NCI-H1048 (cell line): ENCODE results near the gene P2RX5.
A peak's percentile ranks its signal among the peaks of the same experiment; 100 is the strongest.

Experiments
- DNase-seq: peaks from one replicate; lab custom pipeline; 2025; lab: John Stamatoyannopoulos, UW

Gene P2RX5

DNA sequence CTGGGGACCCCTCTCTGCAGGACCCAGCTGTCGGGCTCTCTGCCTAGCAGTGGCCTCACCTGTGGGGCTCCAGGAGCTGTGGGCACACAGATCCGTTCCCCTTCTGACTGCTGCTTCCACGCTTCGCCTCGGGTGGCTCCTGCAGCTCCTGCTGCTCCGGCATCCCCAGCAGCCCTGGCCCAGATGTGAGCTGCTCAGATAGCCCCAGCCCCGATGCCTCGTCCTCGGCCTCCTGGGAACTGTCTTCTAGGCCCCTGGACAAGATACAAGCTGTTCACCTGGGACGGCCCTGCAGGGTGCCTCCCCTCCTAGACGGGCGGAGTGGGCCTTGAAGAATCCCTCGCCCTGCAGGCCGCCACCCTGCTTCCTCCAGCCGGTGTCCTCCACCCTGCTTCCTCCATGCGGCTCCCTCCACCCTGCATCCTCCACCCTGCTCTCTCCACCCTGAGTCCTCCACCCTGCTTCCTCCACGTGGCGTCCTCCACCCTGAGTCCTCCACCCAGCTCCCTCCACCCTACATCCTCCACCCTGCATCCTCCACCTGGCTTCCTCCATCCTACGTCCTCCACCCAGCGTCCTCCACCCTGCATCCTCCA lies 16.3 kb downstream of the P2RX5 start:
- DNase-seq: no peak

DNA sequence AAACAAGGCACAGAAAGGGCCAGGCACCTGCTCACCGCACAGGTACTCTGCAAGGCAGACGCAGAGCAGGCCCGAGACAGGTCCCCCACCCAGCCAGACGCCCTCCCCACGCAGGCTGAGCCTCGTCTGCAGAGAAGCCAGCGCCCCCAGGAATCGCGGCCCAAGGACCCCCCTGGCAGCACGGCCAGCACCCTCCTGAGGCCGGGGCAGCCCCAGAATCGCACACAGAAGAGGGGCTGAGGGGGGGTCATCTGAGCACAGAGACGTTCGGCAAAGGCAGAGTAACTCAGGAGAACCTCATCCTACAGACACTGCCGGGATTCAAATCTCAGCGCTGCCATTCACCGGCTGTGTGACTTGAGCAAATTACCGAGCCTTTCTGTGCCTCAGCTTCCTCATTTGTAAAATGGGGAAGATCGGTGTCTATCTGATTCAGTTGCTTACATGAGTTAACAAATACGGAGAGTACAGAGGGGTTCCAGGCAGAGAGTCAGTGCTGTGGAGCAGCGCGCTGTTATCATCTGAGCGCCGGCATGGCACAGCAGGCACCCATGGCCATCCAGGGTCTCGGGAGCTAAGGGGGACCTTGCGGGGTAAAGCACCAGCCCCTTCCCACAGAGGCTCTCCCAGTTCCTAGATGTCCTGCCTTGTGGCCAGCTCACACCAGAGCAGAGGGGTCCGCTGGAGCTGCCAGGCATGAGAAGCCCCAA lies 17.0 kb downstream of the P2RX5 start:
- no peak for DNase-seq

DNA sequence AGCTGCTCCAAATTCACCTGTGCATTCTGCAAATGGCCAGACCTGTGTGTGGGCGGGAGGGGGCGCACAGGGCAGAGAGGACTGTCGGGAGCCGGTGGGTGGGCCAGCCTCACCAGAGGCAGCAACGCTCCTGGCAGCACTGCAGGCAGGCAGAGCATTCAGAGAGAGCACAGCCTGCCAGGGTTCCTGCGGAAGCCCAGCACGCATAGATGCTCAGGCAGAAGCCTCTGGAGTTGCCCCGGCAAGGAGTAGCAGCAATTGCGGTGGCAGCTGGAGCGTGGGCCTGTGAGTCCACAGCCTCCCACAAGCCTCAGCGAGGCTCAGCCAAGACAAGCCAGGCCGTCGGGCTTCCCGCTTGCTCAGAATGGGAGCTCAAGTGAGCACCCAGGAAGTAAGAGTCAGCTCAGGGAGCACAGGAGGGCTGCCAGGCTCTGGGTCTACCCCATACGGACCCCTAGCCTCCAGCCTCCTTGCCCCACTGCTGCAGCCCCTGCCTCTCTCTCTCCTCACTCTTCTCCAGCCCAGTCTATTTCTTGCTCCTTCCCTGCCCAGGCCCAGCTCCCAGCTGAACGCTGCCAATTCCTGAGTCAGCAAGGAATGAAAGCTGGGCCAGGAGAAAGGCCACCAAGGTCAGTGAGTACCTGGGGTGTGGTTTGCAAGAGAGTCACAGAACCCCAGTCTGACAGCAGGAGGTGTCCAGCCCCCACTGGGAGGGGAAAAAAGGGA lies 17.7 kb downstream of the P2RX5 start:
- DNase-seq: no peak

DNA sequence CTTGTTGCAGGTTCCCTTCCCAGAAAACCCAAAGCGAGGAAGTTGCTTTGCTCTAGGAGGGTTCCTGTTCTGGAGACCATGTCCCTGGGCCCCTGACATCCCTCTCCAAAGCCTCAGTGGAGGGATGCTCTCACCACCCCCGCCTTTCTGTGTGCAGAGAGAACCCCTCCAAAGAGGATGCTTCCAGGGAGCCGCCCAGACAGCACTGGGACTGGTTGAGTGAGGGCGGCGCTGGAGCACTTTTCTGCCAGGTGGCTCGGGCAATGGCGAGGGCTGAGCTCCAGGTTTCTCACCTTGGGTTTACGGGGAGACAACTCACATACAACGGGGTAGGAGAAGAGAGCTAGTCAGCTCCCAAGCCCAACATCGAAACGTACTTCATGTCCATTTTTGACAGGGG lies 20.1 kb downstream of the P2RX5 start:
- no peak for DNase-seq

DNA sequence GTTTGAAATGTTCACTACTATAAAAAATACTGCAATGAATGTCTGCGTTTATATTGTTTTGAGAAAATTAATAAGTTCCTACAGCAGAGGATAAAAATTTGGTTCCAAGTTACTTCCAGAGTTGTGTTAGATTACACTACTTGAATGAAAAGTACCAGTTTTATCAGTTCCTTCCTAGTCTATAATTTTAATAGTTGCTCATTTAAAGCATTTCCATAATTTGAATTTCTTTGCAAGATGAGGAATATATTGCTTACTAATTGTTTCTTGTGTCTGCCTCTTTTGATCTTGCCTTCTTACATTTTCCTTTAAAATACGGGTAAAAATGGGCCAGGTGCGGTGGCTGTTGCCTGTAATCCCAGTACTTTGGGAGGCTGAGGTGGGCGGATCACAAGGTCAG lies 23.4 kb downstream of the P2RX5 start:
- DNase-seq: no peak

DNA sequence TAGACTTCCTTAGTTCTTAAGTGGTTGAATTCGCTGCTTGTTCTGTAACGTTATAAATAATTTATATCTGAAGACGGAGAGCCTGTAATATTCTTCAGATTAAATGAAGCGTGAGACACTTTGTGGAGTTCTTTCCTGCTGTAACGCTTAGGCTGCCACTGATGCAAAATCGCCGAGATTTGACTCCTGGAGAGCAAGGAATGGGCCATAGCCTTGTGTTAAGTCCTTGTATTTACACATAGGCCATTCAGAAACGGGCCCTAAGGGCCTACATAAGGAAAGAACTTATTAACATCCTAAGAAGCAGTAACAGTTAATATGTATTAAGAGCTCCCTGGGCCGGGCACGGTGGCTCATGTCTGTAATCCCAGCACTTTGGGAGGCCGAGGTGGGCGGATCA lies 26.4 kb downstream of the P2RX5 start:
- DNase-seq: no peak

DNA sequence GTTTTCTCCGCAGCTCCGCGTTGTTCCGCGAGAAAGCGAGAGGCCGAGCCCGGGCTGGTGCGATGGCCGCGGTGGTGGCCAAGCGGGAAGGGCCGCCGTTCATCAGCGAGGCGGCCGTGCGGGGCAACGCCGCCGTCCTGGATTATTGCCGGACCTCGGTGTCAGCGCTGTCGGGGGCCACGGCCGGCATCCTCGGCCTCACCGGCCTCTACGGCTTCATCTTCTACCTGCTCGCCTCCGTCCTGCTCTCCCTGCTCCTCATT lies 26.9 kb downstream of the P2RX5 start:
- DNase-seq: no peak

DNA sequence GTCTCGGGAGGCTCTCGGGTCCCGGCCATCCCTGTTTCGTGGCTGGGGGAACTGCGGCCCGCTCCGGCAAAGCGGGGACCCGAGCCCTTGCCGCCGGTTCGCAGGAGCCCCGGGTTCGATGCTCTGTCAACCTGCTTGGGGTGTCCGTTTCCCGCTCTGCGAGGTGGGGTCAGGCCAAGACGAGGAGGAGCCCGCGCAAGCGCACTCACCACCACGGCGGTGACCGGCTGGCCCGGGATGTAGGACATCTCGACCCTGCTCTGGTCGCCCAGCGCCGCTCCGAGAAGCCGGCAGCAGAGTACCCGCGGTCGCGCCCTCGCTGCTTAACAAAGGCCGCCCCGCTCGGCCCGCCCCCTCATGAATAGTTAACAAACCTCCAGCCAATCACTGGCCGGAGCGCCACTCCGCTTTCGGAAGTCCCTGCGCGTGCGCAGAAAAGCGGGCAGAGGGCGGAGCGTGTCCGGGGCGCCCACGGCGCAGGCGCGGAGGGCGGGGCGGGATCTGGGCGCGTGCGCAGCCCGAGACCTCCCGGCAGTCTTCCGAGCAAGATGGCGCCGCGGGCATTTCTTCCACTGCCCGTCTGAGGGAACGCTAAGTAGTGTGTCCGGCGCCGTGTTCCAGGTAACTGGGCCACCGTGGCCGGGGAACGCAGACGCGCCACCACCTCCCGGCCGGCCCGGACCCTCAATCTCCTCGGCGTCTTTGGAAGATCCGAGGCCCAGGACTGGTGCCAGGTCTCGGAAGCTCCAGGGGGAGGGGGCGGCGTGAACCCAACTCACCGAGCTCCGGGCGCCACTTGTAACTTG lies 27.5 kb downstream of the P2RX5 start, which contains the start of the genes EMC6 and TAX1BP3:
Gene EMC6 (plus strand): TSS at position 534 of the 806 bp plus-strand sequence. CDS start 335 bp downstream, outside the sequence.
Gene TAX1BP3 (minus strand): TSS at position 300 of the 806 bp plus-strand sequence. CDS start 52 bp downstream, at position 248.
- peak; percentile 94 for DNase-seq

DNA sequence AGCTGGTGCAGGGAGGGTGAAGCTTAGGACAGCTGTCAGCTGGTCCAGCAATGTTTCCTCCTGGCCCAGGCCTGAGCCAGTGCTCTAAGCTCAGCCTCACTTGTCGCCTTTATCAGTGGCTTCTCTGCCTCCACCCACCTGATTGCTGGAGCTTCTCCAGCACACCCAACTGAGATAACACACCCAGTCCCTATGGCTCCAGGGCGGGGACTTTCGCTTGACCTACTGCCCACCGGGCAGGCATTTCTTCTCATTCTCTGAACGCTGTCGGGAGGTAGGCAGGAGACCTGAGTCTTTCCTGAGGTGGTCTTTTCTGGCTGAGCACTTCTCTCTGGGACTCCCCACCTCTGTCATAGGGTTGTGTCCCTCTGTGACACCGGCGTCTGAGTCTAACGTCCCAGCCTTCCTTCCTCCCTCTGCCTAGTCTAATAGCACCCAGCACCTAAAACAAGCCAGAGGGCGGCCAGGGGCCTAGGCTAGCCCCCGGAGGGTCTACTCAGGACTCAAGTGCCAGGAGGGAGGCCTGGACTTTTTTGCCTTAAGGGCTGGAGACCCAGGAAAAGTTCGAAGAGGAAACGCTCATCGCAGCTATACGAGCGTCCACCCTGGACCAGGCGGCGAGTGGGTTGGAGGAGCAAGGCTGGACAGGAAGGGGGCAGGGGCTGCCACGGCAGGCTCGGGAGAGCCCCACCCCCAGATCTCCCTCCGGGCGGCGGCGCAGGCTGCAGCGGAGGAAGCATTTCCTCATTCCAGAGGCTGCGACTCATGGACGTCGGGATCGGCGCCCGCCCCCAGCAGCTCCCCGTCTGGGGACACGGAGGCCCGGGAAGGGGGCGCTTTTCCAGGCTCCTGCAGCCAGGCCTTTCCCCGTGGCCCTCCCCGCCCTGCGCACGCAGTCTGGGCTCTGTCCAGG lies 28.3 kb downstream of the P2RX5 start:
- DNase-seq: peak; percentile 46

DNA sequence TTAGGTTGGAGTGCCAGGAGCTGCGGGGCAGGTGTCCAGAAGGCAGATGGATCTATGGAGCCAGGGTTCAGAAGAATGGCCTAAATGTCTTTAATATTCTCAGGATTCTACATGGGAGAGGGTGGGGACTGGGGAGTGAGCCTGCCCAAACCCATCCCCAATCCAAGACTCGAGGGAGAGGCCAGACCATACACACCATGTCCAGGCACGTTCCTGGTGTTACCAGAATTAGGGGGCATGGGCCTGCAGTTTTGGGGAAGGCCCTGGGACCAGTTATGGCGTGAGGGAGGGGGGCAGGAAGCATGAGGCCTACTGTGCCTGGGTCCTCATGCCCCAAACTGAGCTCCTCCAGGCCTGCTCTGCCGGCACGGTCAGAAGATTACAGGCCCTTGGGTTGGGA lies 29.4 kb downstream of the P2RX5 start:
- no peak for DNase-seq

DNA sequence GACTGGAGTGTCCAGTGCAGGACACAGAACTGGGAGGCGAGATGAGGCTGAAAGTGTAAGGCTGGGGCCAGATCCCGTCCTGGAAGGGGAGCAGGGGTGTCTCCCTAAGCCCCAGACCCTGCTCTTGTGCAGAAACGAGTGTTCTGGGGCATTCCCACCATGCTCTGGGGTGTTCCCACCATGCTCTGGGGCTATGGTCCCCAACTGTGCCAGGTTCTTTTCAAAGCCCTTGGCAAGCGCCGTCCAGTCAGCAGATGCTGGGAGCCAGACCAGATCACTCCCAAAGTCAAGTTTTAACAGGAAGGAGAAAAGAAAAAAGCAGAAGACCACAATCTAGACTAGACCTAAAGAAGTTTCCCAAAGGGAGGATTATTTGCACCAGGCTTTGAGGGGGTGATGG lies 30.1 kb downstream of the P2RX5 start:
- DNase-seq: no peak

DNA sequence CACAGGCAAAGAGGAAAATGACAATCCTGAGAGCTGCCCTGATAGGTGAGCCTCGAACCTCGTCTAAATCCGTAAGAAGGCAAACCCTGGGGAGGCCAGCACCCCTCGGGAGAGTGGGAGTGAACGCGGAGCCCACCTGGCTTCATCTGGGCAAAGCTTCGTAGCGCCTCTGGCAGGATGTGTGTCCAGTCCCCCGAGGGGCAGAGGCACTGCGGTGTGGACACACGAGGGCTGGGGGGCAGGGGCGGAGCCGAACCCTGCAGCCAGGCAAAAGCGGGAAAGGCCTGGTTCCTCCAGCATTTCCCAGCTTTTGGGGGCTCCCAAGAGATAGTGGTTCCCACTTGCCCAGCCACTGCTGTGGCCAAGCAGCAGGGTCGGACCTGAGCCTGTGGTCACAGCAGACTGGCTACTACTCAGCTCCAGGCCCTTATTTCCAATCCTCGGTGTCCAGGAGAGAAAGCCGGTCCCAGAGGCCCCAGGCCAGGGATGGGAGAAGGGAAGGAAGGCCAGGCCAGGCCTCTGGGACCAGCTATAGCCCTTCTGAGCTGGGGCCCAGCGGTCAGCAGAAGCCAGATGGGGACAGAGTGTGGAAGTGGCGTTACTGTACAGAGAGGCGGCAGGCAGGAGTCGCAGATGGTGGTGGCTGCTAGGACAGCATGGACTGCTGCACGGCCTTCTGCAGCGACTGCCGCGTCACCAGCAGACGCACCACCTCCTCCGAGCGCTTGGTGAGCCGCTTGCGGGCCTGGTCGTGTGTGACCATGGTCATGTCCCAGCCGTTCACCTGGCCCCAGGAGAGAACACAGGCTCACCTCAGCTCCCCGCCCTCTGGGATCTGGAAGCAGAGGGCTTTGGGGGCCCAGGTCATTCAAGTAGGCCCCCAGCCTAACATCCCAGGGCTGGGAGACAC lies 32.6 kb downstream of the P2RX5 start:
- DNase-seq: no peak

DNA sequence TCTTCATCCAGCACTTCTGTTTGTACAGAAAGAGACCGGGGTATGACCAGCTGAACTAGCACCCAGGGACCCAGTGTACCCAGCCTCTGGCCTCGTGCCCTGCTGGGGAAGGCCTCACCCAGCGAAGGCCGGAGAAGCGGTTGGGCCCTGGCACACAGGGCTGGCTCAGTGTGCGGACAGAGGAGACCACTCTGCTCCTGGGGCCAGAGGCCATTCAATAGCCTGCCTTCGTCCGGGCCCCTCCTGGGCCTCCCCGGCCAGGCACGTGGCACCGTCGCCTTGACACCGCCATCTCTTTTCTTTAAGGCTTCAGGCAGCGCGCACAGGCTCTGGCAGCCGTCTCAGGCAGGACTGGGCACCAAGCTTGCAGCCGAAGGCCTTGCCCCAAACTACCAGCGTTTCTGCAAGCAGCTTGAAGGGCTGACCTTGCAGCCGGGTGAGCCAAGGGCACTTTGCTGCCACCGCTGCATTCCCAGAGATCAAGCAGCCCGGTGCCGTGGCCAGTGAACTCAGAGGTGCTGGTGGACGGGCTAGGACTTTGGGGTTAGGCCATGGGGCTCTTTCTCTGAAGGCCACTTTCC lies 35.6 kb downstream of the P2RX5 start:
- no peak for DNase-seq

DNA sequence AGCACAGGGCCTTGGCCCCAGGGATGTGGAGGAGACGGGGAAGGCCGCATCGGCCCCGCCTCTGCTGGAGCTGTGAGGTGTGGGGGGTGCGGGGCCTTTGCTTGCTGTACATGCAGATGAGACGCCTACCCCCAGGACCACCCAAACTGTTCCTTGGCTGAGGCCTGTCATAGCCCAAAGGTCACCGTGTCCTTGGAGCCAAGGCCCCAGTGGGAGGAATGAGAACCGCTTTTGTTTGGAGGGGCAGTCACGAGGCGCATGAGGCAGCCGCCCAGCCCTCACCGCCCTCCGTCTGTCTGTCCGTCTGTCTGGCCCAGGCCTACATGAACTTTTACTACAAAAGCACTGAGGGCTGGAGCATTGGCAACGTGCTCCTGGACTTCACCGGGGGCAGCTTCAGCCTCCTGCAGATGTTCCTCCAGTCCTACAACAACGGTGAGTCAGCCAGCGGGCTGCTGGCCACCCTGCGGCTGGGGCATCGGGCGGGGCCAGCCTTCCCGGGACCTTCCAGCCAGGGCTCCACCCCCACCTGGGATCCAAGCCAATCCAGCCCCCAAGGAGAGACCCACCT lies 36.3 kb downstream of the P2RX5 start:
- DNase-seq: no peak

DNA sequence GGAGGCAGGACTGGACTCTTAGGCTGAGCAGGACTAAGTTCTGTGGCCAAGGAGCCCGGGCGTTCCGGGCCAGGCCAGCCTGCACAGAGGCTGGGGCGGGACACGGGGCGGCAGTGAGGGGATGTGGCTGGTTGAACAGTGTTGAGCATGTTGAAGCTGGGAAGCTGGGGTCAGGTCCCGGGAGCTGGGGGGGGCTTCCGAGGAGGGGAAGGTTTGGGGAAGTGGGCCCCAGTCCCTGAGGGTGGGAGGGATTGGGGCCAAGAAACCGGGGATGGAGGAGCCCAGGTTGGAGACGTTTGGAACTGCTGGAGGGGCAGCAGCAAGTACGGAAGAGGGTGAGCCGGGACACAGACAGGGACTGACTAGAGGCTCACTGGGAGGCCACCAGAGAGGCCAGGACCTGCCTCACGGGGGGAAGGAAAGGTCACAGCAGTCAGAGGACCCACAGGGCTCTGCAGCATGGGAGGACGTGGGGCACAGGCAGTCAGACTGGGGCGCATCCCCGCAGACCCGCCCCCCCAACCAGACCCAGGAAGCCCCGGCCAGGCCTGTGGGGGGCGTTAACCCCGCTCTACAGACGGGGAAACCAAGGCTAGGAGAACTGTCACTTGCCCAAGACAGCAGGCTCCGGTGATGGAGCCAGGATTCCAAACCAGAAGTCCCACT lies 37.0 kb downstream of the P2RX5 start:
- no peak for DNase-seq

DNA sequence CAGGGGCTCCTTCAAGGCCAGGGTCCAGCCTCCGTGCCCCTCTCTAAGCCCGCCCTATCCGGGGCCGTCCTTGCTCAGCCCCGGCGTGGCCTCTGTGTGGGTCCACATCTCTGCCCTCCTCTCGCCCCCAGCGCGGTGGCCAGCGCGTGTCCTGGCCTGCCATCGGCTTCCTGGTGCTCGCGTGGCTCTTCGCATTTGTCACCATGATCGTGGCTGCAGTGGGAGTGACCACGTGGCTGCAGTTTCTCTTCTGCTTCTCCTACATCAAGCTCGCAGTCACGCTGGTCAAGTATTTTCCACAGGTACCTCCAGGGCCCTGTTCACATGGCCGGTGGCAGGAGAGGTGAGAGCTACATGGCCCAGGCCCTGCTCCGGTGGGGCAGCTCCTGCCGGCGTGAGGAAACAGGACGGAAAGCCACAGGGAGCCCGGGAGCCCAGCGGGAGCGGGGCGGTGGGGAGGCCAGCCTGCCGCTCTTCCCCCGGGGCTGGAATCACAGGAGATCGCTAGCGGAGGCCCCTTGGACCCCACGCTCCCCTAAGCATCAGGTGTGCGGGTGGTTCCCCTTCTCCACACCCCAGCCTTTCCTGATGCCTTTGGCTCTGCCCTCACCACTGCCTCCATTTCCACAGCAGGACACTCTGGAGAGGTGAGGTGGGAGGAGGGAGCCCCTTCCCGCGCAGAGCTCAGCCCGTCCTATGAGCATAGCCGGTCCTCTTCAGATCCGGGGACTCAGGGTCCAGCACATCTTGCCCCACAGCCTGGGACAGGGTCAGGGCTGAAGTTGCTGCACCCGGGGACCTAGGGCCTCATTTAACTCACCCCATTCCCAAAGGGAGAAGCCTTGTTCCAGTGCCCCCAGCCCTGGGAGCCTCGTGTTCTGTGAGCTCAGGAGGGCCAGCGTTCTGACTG lies 37.8 kb downstream of the P2RX5 start:
- no peak for DNase-seq

DNA sequence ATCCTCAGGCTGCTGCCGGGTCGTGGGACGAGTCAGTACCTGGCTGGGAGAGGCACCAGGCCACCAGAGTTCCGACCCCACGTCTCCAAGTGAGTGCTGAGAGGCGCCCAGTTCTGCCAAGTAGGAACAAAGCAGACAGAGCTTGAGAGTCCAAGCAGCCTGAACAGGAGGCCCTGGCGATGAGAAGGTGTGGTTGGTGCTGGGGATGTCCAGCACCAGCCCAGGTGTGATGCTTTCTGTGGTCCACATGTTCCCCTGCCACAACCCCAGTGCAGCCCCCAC lies 38.4 kb downstream of the P2RX5 start:
- no peak for DNase-seq
